GM19455 (cell line): ENCODE measurements around the gene PCP4.

Experiments
- ATAC-seq: cut with Tn5 transposase; IDR thresholded peaks from one replicate; pipeline ENCODE4 v1.9.1; 2021; ENCODE audit not compliant: unreplicated experiment

PCP4 gene

DNA sequence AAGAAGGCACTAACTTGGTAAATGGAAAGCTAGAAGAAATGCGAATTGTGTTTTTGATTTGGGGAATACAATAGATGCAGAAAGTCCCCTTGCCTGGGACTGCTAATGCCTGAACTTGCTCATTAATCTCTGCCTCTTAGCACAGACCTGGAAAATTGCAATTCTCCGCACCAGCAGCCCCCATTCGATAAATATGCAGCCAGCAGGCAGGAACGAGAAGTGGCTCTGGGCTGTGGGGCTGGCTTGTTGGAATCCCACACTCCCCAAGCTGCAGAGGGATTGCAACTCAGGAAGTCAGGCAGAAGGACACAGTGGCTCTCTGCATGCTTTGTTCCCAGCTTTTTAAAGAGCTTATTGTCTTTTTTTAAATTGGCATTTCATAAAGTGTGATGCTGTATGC lies 51.3 kb downstream of the PCP4 start:
- no peak for ATAC-seq

DNA sequence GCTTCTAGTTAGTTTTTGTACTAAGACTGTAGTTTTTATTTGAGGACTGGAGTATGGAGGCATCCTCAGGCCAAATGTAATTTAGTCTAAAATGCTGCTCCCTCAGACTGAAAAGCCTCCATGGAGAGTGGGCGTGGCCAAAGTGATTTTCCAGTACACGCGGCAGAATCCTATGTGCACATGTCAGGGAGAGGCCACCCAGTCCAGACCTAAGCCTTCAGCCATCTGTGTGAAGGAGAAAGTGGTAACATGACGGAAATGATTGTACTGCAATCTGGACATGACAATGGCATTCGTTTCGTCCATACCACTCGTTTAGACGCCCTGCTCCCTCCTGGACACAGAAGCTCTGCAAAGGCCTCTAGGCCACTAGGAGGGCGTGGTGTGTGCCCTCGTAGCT lies 56.2 kb downstream of the PCP4 start:
- no peak for ATAC-seq

DNA sequence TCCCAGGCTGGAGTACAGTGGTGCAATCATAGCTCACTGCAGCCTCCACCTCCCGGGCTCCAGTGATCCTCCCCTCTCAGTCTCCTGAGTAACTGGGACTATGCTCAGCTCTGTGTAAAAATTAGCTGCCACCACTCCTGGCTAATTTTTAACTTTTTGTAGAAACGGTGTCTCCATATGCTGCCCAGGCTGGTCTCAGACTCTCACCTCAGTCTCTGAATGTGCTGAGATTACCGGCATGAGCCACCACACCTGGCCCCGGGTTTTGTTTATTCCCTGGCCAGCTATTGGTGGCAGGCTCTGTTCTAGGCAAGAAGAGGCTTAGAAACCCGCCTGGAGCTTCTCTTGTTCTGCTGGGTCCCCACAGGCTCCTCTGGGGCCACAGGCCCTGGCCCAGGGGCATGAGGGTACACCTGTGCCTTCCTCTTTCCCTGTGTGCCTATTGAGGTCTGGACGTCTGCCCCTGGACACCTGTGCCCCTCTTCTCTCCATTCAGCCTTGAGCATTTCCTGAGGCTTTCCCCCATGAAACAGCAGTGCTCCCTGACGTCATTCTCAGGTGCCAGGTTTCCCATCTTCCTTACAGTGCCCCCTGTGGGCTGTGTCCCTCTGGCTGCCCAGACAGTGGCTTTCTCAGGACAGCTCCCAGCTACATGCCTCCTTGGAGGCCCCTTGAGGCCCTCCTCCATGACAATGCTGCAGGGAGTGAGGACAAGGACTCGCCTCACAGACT lies 57.5 kb downstream of the PCP4 start:
- ATAC-seq = no peak

DNA sequence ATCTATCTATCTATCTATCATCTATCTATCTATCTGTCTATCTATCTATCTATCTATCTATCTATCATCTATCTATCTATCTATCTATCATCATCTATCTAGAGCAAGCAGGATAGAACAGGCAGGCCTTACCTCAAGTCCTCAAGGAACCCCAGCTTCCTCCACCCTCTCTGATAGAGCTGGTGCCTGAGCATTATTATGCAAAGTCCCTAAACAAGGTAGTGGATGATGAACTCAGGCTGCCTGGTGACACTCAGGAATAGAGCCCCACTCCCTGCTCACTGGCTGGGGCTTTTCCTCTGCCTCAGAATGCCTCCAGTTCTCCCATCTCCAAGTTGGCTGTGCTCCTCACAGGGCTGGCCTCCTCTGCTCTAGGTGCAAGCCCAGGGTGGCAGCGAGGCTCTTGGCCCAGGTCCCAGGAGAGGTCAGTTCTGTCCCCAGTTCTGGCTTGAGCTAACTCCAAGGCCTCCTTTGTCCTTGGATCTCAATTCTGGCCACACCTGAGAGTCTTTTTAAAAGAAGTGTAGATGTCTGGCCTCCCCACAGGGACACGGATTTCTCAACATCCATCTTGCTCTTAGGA lies 60.2 kb downstream of the PCP4 start:
- ATAC-seq = no peak

DNA sequence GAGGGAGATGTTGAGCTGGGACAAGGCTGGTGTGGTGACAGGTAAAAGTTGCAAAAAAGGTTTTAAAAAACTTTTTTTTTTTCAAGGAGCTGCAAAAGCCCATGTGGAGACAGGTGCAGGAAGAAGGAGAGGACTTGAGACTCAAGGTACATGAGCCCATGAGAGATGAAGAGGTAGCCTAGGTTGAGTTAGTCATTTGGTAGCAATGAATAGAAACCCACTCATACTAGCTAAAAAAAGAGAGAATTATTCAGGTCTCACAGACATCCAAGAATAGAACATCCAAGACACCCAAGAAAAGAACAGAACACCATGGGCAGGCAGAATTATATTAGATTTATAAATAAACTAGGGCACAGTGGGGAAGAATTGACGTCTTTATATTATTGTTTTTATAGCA lies 65.1 kb downstream of the PCP4 start:
- no peak for ATAC-seq

DNA sequence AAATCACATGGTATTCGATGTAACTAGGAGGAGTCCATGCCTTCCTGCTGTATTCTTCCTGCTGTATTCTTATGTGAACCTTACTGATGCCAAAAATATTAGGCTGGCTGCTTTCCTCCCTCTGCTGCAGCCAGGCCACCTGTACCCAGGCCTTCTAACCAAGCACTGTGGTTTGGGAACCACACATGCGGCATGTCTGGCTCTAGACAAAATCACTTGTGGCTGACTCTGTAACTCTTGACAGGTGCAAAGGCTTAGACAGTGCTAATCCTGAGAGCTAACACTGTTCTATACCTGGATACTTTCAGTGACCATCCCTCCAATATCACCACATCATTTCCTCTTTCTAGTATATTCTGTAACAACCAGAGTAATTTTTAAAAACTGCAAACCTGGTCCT lies 67.7 kb downstream of the PCP4 start:
- ATAC-seq = no peak

DNA sequence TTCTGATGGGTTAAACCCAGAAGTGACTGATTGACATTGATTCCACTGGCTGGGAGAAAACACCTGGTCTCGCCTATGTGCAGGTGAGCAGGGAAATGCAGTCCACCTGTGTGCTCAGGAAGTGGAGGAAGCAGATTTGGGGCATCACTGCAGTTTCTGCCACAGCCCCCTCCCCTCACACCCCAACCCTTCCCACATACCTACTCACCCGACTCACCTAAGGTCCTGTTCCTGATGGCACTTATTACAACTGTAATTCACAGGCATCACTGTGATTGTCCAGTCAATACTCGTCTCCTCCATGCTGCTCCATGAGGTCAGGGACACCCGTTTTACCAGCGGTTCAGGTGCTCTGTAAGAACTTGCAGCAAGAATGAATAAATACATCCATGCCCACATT lies 68.5 kb downstream of the PCP4 start:
- no peak for ATAC-seq

DNA sequence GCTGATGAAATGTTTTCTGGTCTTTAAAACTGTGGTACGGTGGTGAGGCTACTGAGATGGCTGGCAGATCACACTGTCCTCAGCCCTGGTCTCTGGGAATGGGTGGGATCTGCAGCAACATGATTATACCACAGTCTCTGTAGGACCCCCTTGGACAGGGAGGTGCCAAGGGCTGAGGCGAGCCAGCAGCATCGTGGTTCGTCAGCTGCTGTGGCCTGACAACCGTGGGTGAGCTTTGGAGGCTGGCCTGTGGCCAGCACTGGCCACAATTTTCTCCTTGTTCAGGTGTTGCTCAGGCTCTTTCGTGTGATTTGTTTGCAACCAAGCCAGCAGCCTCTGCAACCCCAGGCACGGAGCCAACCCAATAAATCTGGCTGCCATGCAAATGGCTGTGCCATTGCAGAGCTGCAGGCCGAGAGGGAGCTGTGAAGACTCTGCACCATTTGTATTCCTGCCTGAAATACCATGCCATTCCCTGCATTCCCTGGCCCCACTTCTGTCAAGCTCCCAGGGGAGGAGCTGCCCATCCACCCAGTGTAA lies 70.9 kb downstream of the PCP4 start:
- no peak for ATAC-seq

DNA sequence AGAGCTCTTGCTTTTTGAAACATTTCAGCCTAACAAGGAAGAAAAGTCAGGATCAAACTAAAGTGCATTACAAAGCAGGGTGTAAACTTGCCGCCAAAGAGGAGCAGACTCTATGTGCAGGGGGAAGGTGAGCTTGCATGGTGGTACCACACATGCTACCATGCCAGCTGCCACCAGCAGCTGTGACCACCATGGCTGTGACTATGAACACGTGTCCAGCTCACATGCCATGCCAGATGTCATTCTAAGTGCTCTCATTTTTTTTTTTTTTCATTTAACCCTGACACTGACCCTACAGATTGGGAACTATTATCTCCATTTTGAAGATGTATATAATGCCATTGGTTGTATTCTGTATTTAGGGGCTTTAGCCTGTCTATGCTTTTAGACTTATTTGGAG lies 79.0 kb downstream of the PCP4 start:
- ATAC-seq = no peak

DNA sequence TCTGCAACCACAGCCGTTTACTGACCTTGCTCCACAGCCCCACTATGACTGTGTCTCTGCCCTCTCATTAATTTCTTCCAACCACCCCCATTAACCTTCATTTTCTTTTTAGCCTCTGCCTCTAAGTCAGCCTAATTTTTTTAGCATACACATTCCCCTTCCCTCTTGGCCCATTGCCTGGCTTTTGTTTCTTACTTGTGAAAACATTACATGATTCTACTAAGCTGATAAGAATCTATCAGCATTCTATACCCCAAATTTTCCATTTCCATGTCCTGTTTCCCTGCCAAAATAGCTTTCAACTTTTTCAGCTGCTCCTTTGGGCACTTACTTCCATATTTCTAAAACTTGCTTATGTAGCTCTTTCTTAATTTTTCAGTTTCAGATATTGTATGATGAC lies 79.8 kb downstream of the PCP4 start:
- ATAC-seq = no peak

DNA sequence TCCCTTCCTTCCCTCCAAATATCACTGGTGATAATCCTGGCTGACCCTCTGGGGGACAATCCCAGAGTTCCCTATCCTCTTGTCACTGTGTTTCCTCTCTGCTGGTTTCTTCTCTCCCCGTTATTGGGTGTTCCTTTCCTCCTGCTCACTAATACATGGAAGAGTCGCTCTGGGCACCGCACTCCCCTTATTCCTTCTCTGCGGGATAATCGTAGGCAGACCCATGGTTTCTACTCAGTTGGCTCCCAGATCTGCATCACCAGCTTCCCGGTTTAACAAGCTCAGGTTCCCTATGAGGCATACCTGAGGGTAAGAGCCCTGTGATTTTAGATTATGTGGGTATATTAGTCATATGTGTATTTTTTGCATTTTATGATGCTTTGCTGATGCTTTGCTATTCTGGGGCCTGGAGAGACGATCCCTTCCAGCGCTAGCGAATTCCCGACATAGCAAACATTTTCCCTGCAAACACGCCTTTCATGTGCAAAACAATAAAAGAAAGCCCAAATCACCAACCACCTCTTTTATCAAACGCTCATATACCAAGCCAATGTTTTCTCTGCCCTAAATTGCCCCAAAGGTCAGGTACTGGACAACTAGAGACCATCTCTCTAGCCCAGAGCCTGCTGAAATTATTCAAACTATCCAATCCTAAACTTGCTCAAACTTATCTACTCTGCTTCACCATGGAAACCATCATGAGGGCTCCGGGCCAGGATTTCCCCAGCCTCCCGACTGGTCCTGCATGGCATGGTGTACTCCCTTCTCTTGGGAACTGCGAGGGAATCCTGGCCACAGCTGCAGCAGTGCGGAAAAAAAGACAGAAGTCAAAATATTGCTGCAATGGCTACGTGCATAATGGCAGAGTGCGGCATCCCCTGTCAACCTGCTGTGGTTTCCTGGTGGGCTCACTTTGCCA lies 84.2 kb downstream of the PCP4 start:
- no peak for ATAC-seq

DNA sequence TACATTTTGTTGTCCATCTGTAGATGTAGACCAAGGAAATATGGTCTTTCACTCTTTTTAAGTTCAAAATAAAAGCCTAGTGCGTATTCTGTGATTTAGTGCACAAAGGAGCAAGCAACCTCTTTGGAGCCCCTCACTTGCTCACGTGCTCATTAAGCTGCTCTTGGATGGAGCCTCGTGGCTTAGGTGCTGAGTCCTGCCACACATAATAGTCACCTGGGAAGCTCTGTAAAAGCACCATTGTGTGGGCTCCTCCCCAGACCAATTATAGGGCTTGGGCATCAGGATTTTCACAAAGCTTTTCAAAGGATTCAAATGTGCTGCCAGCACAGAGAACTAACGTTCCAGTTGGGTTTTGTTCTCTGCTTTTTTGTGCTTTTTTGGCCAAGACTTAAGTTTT lies 85.0 kb downstream of the PCP4 start:
- ATAC-seq = no peak

DNA sequence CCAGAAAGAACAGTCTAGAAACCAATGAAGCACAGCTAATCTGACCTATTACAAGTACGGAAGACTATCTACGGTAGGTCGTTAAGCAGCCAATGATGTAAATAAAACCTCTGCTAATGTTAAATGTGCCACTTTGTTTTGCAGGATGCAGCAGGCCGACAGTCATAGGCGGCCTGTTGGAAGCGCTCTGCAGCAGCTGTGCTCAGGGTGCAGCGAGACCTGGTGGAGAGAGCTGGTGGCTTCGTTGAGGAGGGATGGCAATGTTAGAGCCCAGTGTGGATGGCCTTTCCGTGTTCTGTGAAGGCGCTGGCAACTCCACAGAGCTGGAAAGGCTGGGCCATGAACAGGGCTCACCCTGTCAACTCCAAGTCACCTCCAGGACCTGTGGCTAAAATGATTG lies 87.3 kb downstream of the PCP4 start:
- ATAC-seq = no peak

DNA sequence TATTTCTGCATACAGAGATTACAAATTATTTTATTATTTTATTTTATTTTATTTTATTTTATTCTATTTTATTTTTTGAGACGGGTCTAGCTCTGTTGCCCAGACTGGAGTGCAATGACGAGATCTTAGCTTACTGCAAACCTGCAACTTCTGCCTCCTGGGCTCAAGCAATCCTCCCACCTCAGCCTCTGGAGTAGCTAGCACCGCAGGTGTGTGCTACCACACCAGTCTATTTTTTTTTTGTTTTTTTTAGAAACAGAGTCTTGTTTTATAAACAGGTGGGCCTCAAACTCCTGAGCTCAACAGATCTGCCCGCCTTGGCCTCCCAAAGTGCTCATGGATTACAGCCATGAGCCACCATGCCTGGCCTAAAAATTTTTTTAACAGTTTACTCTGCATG lies 88.1 kb downstream of the PCP4 start:
- ATAC-seq = no peak

DNA sequence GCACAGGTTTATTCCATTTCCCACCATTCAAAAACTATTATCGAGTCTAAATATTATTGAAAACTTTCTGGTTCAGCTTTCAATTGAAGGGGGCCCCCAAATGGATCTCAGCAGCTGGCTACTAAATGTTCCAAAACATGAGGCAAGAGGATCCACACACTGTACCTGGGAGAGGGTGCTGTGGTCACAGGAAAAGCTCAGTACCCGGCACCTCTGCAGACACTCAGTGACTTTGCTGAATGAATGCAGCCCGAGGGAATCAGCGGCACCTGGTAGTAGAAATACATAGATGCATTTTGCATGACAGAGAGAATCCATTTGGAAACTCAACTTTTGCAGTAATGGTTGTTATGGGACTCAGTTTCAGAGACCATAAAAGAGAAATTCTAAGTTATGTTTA lies 89.3 kb downstream of the PCP4 start:
- no peak for ATAC-seq

DNA sequence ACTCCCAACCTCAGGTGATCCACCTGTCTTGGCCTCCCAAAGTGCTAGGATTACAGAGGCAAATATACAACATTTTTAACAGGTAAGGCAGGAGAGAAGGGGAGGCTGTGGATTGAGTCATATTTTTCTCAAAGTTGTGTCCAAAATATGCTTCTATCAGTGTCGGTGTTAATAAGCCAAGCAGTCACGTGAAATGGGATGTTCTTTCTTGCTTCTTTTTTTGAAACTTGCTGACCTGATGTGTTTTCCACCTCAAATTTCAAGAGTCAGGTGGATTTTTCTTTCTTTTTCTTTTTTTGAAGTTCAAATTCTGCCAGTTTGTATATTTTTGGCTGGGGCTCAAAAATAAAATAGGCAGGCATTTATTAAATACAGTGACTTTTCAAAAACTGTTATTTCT lies 91.5 kb downstream of the PCP4 start:
- ATAC-seq = no peak

DNA sequence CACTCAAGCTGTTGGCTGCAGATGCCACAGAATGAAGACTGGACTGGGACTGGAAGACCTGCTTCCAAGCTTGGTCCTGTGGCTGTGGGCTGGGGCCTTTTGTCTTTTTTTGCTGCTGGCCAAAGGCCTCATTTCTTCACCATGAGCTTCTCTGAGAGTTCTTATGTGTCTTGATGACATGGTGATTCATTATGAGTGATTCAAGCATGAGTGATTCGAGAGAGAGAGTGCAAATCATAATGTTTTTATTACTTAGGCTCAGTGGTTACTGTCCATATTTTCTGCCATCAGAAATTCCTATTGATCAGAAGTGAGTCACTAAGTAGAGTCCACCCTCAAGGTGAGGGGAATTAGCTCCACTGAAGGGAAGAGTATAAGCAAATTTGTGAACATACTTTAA lies 94.0 kb downstream of the PCP4 start:
- no peak for ATAC-seq

DNA sequence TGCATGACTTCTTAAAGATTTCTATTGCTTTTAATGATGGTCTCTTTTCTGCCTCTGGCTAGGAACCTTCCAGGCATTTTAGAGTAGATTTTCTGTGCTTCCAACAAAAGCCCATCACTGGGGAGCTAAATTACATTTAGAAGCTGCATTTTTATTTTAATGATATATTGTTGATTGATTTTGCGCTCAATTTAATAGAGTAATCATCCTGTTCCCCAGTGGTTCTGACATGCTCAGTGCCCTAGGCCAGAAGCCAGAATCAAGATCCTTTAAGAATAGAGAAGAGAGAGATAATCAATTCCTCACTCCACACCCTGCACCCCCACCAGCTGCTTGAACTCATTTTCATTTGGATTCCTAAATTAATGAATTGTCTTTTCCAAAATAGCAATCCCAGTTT lies 97.8 kb downstream of the PCP4 start:
- ATAC-seq = no peak

DNA sequence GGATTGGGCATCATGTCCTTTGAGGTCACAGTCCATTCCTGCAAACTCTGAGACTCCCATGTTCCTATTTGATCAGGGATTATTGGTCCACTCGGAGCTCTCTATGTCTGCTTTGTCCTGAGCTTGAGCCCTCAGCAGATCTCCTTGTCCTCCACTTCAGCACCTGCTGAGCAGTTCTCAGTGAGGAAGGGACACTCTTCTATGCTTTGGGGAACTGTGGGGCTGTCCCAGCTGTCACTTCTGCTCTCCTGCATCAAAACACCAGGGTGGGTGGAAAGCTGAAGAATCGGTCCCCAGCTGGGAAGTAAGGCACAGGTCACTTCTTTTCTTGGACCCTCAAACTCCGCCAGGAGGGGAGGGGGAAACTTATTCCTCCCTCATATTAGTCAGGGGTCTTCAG lies 99.5 kb downstream of the PCP4 start:
- no peak for ATAC-seq

DNA sequence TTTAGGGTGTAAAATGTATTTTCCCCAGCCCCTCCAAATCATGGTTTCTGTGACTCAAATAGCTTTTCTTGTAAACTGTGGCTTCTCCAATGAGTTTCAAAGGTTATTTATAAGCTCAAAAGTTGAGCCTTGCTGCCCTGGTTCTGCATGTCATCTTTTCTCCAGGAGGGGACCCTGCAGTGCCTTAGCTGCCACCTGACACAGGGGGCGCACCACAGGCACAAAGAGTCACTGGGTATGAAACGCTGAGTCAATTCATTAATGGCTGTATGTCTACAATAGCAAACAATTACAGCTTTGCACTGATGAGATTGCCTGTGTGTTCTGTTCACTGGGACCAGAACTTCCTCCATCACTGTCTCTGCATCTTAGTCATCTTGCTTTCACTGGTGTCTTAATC lies 100.8 kb downstream of the PCP4 start:
- ATAC-seq = no peak

DNA sequence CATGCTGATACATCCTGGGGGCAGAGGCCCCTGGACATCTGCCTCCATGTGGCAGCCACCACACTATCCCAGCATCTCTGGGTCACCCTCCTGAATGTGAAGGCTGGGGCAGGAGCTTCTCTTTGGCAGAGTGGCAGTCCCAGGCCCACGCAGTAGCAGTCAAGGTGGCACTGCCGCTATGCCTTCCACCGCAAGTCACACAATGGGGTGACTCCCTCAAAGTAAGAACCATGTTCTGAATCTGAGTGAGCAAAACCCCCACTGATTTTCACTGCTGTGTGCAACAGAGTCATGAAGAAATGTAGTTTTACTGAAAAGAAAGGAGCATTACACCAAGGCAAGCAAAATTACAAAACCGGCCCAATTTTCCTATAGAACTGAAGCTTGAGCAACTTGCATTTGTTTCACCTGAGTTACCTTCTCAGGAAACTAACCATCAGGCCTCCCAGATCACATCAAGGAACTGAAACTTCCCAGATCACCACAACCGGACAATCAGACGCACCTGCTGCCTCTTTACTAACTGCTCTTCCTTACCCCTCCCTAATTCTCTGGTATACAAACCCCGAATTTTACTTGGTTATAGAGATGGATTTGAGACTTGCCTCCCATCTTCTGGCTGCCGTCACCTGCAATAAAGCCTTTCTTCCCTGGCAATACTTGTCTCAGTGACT lies 102.6 kb downstream of the PCP4 start:
- ATAC-seq = no peak
